ENCODE results near the gene MALSU1.

The MALSU1 gene

DNA sequence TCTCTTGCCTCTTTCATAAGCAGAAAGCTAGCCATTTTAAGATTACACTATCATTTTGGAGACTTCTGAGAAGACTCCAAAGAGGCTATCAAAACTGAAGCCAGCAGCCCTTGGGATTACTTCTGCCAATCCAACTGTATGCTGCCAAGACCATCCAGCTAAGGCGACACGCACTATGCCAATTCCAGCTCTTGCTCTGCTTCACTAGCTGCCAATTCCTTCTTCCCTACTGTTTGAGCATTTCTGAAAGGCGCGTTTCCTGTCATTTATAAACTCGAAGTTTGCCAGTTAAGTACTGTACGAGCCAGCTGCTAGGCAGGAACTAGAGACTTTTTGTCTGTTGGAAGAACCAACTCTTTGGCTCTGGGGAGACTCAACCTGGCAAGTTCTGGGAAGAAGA lies 36.5 kb downstream of the MALSU1 start:
- no peak for DNase-seq (ENCODE audit: low read depth)

DNA sequence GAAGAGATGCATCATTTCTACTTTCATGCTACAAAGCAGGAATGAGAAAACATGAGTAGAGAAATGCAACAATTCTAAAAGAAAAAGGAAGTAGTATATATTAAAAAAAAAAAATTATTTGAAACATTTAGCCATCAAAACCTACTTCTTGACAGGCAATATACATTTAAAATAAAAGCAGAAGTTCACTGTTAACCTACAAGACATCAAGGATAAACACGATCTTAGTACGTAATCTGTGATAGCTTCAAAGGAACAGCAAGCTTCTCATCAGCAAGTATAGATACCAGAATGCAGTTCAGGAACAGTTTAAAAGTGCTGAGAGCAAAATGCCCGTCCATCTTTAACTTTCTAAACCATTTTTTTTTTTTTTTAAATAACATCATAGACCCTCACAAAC lies 36.9 kb downstream of the MALSU1 start:
- DNase-seq (ENCODE audit: low read depth) = no peak

DNA sequence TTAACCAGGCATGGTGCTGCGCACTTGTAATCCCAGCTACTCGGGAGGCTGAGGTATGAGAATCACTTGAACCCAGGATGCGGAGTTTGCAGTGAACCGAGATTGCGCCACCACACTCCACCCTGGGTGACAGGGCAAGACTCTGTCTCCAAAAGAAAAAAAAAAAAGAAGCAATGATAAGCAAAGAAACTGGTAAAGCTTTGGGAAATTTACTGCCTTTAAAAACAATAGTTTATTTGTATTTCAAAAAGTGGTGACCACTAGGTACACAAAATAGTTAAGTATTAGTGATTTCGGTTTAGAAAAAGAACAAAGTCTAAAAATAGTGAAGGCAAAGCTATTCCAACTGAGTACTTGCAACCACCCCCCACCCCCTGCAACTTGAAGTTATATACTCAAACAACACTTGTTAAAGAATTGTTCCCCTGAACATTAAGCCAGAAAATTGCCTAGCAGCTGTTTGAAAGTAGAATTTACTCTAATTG lies 37.7 kb downstream of the MALSU1 start:
- no peak for DNase-seq (ENCODE audit: low read depth)

GRCh38 chr7:23337374-23337773 lies 38.2 kb downstream of the MALSU1 start:
- no peak for DNase-seq (ENCODE audit: low read depth)

- DNase-seq (ENCODE audit: low read depth) = no peak
These were observed 39.3 kb downstream of the MALSU1 start for GRCh38 chr7:23338439-23338838.

DNA sequence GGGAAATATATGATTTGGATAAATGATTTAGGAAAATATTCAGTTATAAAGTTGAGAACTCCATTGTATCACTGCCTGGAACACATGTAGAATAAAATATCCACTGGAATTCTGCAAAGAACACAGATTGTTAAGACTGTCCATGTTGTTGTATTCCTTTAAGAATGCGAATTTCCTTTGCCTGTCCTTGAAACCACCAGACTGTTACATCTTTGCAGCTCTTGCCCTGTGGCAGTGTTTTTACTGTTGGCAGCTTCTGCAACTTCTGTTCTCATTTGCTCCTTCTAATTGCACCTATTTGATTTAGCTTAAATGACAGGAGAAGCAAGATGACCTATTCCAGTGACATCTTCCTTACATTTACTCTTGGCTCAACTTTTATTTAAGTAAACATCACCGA lies 39.7 kb downstream of the MALSU1 start:
- no peak for DNase-seq (ENCODE audit: low read depth)

GRCh38 chr7:23341846-23342598 lies 42.9 kb downstream of the MALSU1 start:
- DNase-seq (ENCODE audit: low read depth) = no peak

DNA sequence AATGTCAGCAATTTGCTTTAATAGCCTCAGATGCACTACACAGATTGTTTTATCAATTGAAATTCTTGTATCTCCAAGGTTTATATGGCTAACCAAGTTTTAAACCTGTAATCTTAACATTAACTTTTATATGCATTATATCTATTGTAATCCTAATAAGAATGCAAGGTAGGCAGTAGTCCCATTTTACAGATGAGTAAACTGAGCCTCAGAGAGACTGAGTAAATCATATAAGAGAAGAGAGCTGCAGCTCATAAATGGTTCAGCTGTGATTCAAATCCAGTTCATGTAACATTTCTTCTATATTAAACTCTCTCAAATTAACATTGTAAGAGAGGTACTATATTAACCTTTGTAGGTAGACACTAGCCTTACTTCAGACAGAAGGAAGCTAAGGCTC lies 44.0 kb downstream of the MALSU1 start:
- DNase-seq (ENCODE audit: low read depth) = no peak

DNA sequence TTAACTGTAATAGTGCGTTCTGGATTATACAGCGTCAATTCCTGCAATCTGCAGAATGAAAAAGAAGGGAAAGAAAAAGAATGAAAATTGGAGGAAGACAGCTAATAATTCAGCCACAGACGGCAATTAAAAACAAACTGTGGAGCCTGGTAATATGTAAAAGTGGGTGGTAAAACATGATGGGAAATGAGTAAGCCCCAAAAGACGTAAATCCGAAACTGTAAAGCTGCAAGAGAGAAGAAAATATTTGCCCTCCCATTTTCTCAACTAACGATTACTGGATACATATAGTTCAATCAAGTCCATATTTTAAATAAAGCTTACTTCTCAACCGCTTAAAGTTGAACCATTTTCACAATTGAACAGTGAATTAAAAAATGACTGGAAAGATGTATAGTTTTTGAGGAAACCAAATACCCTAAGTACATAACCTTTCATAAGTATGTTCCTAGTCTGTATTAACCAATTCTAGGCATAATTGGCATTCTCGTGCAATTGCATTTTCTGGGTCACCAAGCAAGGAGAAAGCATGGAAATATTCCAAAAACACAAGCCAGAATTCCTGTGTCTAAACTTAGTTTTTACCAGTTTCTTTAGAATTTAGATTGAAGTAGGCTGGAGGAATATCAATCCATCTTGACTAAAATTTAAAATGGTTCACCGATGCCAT lies 44.8 kb downstream of the MALSU1 start:
- DNase-seq (ENCODE audit: low read depth) = no peak

- no peak for DNase-seq (ENCODE audit: low read depth)
These were observed 46.5 kb downstream of the MALSU1 start for GRCh38 chr7:23345601-23346000.

DNA sequence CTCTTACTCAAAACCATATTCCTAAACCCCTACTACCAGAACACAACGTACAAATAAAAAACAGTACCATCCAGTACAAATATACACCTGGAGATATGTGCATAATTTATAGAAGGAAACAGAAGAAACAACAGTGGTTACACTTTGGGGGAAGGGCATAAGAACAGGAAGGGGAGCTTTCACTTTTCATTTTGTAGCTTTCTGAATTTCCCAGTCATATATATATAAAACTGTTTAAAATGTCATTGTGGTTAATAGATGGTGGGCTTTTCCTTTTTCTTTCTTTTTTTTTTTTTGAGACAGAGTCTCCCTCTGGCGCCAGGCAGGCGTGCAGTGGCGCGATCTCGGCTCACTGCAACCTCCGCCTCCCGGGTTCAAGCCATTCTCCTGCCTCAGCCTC lies 47.2 kb downstream of the MALSU1 start:
- no peak for DNase-seq (ENCODE audit: low read depth)

- DNase-seq (ENCODE audit: low read depth) = no peak
These were observed 48.0 kb downstream of the MALSU1 start for GRCh38 chr7:23347033-23347681.

GRCh38 chr7:23347682-23348180 lies 48.6 kb downstream of the MALSU1 start:
- no peak for DNase-seq (ENCODE audit: low read depth)

- DNase-seq (ENCODE audit: low read depth) = no peak
These were observed 50.5 kb downstream of the MALSU1 start for GRCh38 chr7:23349484-23350157.

DNA sequence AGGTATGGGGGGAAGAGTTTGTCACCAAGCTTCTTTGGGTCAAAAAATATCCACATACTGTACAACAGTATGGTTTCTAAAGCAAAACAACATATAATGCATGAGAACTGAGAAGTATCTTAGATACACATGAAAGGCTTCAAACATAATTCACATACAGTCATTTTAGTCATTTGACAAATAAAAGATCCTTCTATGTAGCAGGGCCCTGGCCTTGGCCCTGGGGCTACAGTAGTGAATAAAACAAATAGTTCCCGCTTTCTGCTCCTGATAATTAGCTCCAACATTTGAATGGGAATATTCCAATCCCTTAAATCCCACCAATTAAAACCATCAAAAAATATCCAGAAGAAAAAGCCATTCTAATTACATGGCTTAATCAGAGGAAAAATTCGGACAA lies 51.3 kb downstream of the MALSU1 start:
- no peak for DNase-seq (ENCODE audit: low read depth)

- DNase-seq (ENCODE audit: low read depth) = no peak
These were observed 54.0 kb downstream of the MALSU1 start for GRCh38 chr7:23353172-23353571.

DNA sequence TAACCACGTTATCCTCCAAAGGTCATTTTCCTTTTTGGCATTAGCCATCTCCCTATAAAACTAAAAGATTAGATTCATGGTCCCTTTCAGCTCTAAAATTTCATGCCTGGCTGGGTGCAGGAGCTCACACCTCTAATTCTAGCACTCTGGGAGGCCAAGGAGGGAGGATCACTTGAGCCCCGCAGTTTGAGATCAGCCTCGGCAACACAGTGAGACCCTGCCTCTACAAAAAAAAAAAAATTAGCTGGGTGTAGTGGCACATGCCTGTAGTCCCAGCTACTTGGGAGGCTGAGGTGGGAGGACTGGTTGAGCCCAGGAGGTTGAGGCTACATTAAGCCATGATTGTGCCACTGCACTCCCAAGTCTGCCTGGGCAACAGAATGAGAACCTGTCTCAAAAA lies 57.0 kb downstream of the MALSU1 start:
- no peak for DNase-seq (ENCODE audit: low read depth)

DNA sequence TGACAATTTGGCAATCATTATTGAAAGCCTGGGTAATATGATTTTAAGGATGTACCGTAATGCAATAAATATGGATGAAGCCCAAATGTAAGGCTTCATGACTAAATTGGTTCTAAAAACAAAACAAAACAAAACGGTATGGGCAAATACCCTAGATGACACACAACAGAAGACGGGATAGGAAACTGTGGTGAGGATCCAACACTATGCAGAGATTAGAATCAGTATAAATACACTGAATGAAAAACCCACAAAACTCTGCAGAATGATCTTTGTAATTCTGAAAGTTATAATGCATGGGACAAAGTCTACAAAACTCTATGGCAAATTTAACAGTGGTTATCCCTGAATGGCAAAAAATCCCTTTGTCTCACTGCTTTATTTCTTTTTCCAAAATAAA lies 57.6 kb downstream of the MALSU1 start:
- no peak for DNase-seq (ENCODE audit: low read depth)

- no peak for DNase-seq (ENCODE audit: low read depth)
These were observed 58.3 kb downstream of the MALSU1 start for GRCh38 chr7:23357190-23358093.

DNA sequence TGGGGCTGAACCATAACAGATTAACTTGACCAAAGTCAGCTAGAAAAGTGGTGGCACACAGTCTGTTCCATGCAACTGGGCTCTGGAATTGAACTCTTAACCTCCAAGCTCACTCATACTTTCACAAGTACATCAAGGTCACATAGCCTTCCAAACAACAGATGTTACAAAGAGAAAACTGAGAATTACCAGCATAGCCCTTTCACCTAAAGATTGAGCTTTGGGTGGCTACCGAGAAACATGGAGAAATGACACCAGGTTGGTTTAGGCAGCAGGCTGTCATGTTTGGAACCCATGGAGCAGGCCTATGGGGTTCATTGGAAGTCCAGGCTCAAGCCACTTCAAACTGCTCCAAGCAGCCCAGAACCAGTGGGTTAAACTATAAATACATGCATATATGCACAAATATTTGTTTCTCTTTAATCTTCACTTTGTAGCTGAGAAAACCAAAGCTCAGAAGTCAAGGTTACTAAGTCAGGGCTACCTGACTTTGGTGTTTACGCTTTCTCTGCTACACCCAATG lies 59.1 kb downstream of the MALSU1 start:
- DNase-seq (ENCODE audit: low read depth) = no peak
